HG03097 (cell line): ENCODE measurements around the gene MAST4.

Experiments used
- ATAC-seq: cut with Tn5 transposase; IDR thresholded peaks from one replicate; pipeline ENCODE4 v1.9.1; 2021; ENCODE audit not compliant: unreplicated experiment, low FRiP score

The MAST4 gene

GRCh38 chr5:66981266-66982055 is 385.3 kb downstream of the MAST4 start:
- no peak for ATAC-seq

- no peak for ATAC-seq
Measured at GRCh38 chr5:66982056-66982387, 385.8 kb downstream of the MAST4 start.

GRCh38 chr5:66982470-66982869 is 386.3 kb downstream of the MAST4 start:
- ATAC-seq: no peak

GRCh38 chr5:66985417-66985816 is 389.2 kb downstream of the MAST4 start:
- no peak for ATAC-seq

- no peak for ATAC-seq
Measured at GRCh38 chr5:66986009-66986408, 389.8 kb downstream of the MAST4 start.

GRCh38 chr5:66986534-66986933 is 390.3 kb downstream of the MAST4 start:
- no peak for ATAC-seq

GRCh38 chr5:66987126-66987525 is 390.9 kb downstream of the MAST4 start:
- ATAC-seq: no peak

- no peak for ATAC-seq
Measured at GRCh38 chr5:66987540-66987939, 391.3 kb downstream of the MAST4 start.

- ATAC-seq: no peak
Measured at GRCh38 chr5:66987949-66988838, 392.0 kb downstream of the MAST4 start.

GRCh38 chr5:66989286-66989685 is 393.1 kb downstream of the MAST4 start:
- ATAC-seq: no peak

- no peak for ATAC-seq
Measured at GRCh38 chr5:66989781-66990180, 393.6 kb downstream of the MAST4 start.

- no peak for ATAC-seq
Measured at GRCh38 chr5:66991746-66992145, 395.6 kb downstream of the MAST4 start.

GRCh38 chr5:66992547-66992946 is 396.4 kb downstream of the MAST4 start:
- no peak for ATAC-seq

GRCh38 chr5:66993448-66993847 is 397.3 kb downstream of the MAST4 start:
- no peak for ATAC-seq

- ATAC-seq: no peak
Measured at GRCh38 chr5:66993882-66994281, 397.7 kb downstream of the MAST4 start.

- no peak for ATAC-seq
Measured at GRCh38 chr5:66994790-66995189, 398.6 kb downstream of the MAST4 start.

- ATAC-seq: no peak
Measured at GRCh38 chr5:67000794-67001475, 404.7 kb downstream of the MAST4 start.

GRCh38 chr5:67002832-67003684 is 406.9 kb downstream of the MAST4 start:
- ATAC-seq: no peak

GRCh38 chr5:67003685-67003934 is 407.4 kb downstream of the MAST4 start:
- no peak for ATAC-seq

GRCh38 chr5:67003935-67004729 is 407.9 kb downstream of the MAST4 start:
- ATAC-seq: no peak
